Activated T-cell treated with anti-CD3 and anti-CD28 coated beads, Interleukin-2, amount 50 U/mL, for 72 hours (primary cell): ENCODE results near the gene TMCO1. TPM values are rescaled to one million over a fixed set of nuclear protein-coding genes. Genes with fewer than 3 reads are reported as not detected.
"Not testable (repeated sequence)": the region's sequence is repeated elsewhere in the genome, so short reads cannot be mapped to it uniquely, and the experiment has no call there.

Experiments
- ATAC-seq, 2 donors: fragments of 150-1000 bp; cut with Tn5 transposase; replicated peaks in 1 of 2; 2 replicates each; pipeline ENCODE4 v1.10.0; 2021; ENCODE audit warnings: moderate library complexity in 2 of 2, mild to moderate bottlenecking in 1 of 2
- DNase-seq, 2 donors: peaks; one replicate each; pipeline ENCODE4 v3.0.0; 2021 to 2022; ENCODE audit warnings: mixed read lengths in 1 of 2
- H3K27ac Mint-ChIP-seq: one replicate; pipeline ENCODE4 v1.8.0; 2022; ENCODE audit warnings: mild to moderate bottlenecking, moderate library complexity, mixed read lengths
- H3K27me3 Mint-ChIP-seq: one replicate; pipeline ENCODE4 v1.8.0; 2022; ENCODE audit warnings: low read depth, mixed read lengths
- H3K36me3 Mint-ChIP-seq, 2 donors: one replicate each; pipeline ENCODE4 v1.8.0; 2022; ENCODE audit warnings: mixed read lengths in 2 of 2, mild to moderate bottlenecking in 1 of 2; ENCODE audit not compliant: insufficient read depth in 2 of 2
- H3K4me1 Mint-ChIP-seq: one replicate; pipeline ENCODE4 v1.8.0; 2022; ENCODE audit warnings: low read depth, mixed read lengths
- H3K4me3 Mint-ChIP-seq, 2 donors: one replicate each; pipeline ENCODE4 v1.8.0; 2022; ENCODE audit warnings: mild to moderate bottlenecking in 2 of 2, mixed read lengths in 2 of 2, moderate library complexity in 2 of 2
- H3K9me3 Mint-ChIP-seq, 2 donors: one replicate each; pipeline ENCODE4 v1.8.0; 2022; ENCODE audit warnings: mixed read lengths in 2 of 2
- total RNA-seq, 2 donors: library from RNA; stranded (reverse); gene quantifications; one replicate each; pipeline ENCODE4 v1.2.3, GENCODE V29; 2022

TMCO1 gene
- total RNA-seq, 2 donors from 2014 or later: 57.3 to 68.4 TPM

DNA sequence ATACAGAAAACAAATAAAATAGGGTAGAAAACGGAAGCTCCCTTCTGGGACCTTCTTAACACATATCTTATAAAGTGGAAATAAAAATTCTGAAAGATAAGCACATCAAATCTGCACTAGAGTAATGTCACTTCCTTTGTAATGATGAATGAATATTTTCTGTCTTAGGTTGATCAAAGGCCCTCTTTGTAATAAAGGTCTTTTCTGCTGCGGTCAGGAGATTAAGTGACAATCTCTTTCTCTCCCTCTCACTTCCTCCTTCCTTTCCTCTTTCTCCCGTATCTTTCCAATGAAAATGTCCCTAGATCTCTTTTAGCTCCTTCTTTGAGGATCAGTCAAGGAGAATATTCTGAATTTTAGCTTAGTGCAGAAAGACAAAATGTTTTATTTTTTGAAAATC is 33.8 kb downstream of the TMCO1 start:
- peaks cover 0 to 4% of the 10 kb centered on the region in 2 donors for H3K36me3 Mint-ChIP-seq
- no peak overlapping the region for H3K4me3 Mint-ChIP-seq
- no peak overlapping the region for H3K27ac Mint-ChIP-seq

DNA sequence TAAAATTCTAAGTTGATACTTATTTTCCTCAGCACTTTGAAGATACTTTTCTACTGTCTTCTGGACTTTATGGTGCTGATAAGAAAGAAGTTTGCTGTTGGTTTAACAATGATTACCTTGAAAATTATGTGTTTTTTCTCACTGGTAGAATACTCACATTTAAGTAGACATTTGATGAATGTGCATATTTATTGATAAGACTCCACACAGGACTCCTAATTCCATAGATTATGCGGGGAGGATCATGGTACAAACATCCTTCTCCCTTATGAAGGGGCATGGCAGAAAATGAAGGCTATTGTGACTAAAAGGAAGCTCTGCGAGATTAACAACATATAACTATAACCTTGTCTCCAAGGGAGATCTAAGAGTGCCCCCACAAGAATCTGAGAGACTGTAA is 41.8 kb downstream of the TMCO1 start:
- ATAC-seq: no peak
- H3K36me3 Mint-ChIP-seq: peaks cover 0 to 6% of the 10 kb centered on the region in 2 donors

More for the DNA sequence above, 33.8 kb downstream of the TMCO1 start:
- Mint-ChIP-seq H3K27me3 (no peaks in the 10 kb centered on the region), H3K9me3 (no peaks in the 10 kb centered on the region), H3K4me1 (no peaks in the 10 kb centered on the region)
- DNase-seq (no peak), ATAC-seq (no peak)

DNA sequence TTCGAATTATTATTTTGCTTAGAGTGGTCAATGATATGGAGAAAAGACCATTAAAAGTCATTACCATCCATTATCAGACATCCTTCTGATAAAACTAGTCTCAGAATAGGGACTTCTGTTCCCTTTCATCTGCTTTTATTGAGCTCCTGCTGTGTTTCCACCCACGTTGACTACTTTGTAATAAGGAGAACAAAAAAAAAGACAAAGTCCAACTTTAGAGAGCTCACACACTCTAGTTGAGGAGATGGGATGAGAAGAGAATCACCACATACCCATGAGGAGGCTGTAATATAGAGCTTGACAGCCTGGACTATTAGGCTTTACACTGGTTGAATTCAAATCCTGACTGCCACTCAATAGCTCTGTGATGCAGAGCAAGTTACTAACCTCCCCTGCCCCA is 42.5 kb downstream of the TMCO1 start:
- ATAC-seq: no peak
- H3K27ac Mint-ChIP-seq: peak overlapping the region; percentile 73

More for the DNA sequence above, 41.8 kb downstream of the TMCO1 start:
- Mint-ChIP-seq H3K4me3 (no peak overlapping the region), H3K27me3 (no peaks in the 10 kb centered on the region), H3K27ac (peak overlapping the region; percentile 73), H3K9me3 (no peaks in the 10 kb centered on the region), H3K4me1 (no peaks in the 10 kb centered on the region)
- no peak for DNase-seq

DNA sequence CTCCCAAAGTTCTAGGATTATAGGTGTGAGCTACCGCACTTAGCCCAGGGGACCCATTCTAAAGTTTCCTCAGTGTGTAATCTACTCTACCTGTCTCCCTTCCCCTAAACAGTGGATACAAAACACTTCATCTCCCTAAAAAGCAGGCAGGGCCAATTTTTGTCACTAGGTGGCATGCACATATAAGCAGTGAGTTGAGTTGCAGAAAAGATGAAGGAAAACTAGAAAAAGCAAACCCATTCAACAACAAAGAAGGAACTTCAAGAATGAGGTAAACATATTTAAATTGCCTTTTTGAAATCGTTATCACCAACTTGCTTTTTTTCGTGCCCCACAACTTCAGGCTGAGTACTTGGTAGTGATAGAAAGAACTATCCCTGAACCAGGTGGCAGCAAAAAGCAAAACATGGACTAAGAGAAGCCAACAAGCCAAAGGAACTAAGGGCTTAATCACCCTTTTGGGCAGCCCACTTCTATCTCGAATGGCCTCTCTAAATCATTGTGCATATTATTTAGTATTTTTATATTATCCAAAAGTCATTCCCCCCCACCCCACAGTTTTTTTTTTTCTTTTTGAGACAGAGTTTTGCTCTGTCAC is 50.7 kb downstream of the TMCO1 start:
- DNase-seq: peak; percentile 18 to 27
- Mint-ChIP-seq H3K36me3 (no peaks in the 10 kb centered on the region), H3K9me3 (no peaks in the 10 kb centered on the region), H3K4me3 (no peak overlapping the region), H3K4me1 (no peaks in the 10 kb centered on the region), H3K27ac (no peak overlapping the region), H3K27me3 (no peaks in the 10 kb centered on the region)
- peak in 1 of 2 donors; percentile 44 for ATAC-seq

More for the DNA sequence above, 42.5 kb downstream of the TMCO1 start:
- no peaks in the 10 kb centered on the region for H3K9me3 Mint-ChIP-seq
- H3K4me1 Mint-ChIP-seq: no peaks in the 10 kb centered on the region
- no peaks in the 10 kb centered on the region for H3K27me3 Mint-ChIP-seq
- H3K36me3 Mint-ChIP-seq: peaks cover 0 to 6% of the 10 kb centered on the region in 2 donors
- no peak overlapping the region for H3K4me3 Mint-ChIP-seq
- DNase-seq: no peak

DNA sequence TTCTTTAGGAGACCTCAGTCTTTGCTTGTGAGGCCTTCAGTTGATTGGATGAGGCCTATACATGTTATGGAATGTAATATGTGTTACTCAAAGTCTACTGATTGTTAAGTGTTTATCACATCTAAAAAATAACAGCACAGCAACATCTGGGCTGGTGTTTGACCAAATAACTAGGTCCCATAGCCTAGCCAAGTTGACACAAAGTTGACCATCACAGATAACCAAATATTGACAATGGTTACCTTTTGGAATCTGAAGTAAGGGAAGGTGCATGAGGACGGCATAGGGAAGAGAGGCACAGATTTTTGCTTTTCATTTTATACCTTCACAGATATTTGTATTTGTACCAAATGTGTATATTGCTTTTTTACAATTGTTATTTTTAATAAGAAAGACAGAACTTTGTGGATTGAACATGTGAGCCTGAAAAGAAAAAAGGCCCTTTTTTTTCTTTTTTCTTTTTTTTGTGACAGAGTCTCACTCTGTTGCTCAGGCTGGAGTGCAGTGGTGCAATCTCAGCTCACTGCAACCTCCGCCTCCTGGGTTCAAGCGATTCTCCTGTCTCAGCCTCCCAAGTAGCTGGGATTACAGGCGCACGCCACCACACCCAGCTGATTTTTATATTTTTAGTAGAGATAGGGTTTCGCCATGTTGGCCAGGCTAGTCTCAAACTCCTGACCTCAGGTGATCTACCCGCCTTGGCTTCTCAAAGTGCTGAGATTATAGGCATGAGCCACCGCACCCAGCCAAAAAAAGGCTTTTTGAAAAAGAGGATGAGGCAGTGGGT is 52.2 kb downstream of the TMCO1 start:
- not testable (repeated sequence) for H3K36me3 Mint-ChIP-seq, H3K9me3 Mint-ChIP-seq, H3K4me3 Mint-ChIP-seq, H3K4me1 Mint-ChIP-seq, H3K27me3 Mint-ChIP-seq, DNase-seq, ATAC-seq, H3K27ac Mint-ChIP-seq

DNA sequence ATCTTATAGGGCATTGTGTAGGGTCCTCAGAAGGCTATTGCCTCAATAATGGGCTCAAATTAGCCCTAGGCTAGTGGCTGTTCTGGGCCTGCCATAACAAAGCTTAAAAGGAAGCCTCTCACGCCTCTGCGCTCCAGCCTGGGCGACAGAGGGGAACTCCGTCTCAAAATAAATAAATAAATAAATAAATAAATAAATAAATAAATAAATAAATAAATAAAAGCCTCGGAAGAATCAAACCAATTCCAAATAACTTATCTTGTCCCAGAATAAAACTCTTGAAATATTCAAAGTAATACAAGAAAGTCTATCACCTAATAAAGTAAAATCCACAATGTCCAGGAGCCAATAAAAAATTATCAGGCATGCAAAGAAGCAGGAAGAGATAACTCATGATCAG is 55.9 kb downstream of the TMCO1 start:
- Mint-ChIP-seq H3K4me1 (no peaks in the 10 kb centered on the region), H3K27me3 (peaks cover 8% of the 10 kb centered on the region), H3K4me3 (no peak overlapping the region), H3K27ac (no peak overlapping the region), H3K9me3 (no peaks in the 10 kb centered on the region), H3K36me3 (no peaks in the 10 kb centered on the region)
- ATAC-seq (no peak), DNase-seq (no peak)

DNA sequence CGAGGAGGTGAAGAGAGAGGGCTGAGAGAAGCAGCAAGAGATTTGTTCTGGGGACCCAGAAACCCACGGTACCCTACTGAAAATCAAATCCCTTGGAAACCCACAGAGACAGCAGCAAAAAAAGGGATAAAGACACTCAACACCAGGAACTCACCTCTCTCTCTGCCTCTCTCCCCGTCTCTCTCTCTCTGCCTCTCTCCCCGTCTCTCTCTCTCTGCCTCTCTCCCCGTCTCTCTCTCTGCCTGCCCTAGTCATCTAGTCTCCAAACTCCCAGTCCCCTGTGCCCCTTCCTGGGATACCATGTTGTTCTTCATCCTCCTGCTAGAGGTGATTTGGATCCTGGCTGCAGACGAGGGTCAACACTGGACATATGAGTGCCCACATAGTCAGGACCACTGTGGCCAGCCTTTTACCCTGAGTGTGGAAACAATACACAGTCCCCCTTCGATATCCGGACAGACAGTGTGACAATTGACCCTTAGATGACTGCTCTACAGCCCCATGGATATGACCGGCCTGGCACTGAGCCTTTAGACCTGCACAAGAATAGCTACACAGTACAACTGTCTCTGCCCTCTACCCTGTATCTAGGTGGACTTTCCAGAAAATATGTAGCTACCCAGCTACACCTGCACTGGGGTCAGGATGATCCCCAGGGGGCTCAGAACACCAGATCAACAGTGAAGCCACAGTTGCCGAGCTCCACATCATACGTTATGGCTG is 60.5 kb downstream of the TMCO1 start:
- no peaks in the 10 kb centered on the region for H3K36me3 Mint-ChIP-seq
- H3K4me3 Mint-ChIP-seq: no peak overlapping the region
- DNase-seq (no peak), ATAC-seq (no peak)
- H3K4me1 Mint-ChIP-seq: no peaks in the 10 kb centered on the region
- H3K9me3 Mint-ChIP-seq: no peaks in the 10 kb centered on the region
- peaks cover 12% of the 10 kb centered on the region for H3K27me3 Mint-ChIP-seq
- H3K27ac Mint-ChIP-seq: no peak overlapping the region

DNA sequence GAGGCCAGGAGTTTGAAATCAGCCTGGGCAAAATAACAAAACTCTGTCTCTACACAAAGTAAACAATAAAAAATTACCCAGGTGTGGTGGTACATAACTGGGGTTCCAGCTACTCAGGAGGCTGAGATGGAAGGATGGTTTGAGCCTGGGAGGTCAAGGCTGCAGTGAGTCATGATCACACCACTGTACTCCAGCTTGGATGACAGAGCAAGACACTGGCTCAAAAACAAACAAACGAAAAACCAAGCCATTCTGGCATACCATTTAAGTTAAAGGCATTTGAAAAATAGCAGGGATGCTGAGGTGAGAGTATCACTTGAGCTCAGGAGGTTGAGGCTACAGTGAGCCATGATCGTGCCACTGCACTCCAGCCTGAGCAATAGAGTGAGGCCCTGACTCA is 65.0 kb downstream of the TMCO1 start:
- Mint-ChIP-seq H3K9me3 (no peaks in the 10 kb centered on the region), H3K4me1 (peaks cover 7% of the 10 kb centered on the region), H3K27ac (no peak overlapping the region), H3K36me3 (no peaks in the 10 kb centered on the region), H3K27me3 (peaks cover 12% of the 10 kb centered on the region), H3K4me3 (no peak overlapping the region)
- DNase-seq: no peak
- no peak for ATAC-seq

DNA sequence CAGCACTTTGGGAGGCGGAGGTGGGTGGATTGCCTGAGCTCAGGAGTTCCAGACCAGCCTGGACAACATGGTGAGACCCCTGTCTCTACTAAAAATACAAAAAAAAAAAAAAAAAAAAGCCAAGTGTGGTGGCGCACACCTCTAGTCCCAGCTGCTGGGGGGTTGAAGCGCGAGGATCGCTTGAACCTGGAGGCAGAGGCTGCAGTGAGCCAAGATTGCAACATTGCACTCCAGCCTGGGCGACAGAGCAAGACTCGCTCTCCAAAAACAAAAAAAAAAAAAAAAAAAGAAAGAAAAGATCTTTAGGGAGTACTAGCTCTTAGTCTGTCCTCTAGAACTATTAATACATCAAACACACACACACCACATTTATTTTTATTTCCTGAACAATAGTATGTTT is 66.7 kb downstream of the TMCO1 start:
- ATAC-seq, H3K27me3 Mint-ChIP-seq, H3K36me3 Mint-ChIP-seq, DNase-seq, H3K9me3 Mint-ChIP-seq, H3K4me3 Mint-ChIP-seq: not testable (repeated sequence)
- Mint-ChIP-seq H3K4me1 (peaks cover 12% of the 10 kb centered on the region), H3K27ac (peak overlapping the region; percentile 60)

DNA sequence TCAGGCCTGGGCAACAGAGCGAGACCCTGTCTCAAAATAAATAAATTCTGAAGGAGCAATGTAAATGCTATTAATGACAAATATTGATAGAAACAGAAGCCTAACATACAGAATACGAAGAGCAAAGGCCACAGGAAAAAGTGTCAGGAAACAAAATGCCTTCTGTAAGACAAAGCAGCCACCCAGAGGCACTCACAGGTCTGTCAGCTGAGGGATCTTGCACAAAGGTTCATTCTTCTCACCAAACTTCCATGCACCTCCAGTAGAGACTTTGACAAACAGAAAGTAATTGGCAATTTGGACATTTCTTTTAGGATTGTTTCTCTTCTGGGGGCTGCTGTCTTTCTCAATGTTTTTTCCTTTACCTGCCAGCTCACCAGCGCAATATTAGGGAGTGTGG is 69.1 kb downstream of the TMCO1 start:
- Mint-ChIP-seq H3K27me3 (no peaks in the 10 kb centered on the region), H3K9me3 (no peaks in the 10 kb centered on the region), H3K4me1 (peaks cover 26% of the 10 kb centered on the region), H3K27ac (no peak overlapping the region), H3K36me3 (peaks cover 0 to 2% of the 10 kb centered on the region in 2 donors), H3K4me3 (peak overlapping the region; percentile 44 to 99)
- no peak for DNase-seq
- ATAC-seq: no peak

DNA sequence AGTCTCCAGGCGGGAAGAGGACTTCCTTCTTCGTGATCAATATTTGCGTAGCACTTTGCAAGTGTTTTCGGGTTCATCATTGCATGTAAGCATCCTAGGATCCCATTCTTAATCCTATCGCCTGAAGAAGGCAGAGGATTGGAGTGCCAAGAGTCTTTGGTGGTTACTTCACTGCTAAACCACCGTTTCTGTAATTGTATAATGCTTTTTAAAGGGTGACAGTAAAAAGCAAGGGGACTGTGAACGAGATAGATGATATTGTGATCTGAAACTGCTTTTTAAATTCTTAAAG is 70.0 kb downstream of the TMCO1 start:
- ATAC-seq (no peak), DNase-seq (no peak)
- peaks cover 2% of the 10 kb centered on the region in 2 donors for H3K36me3 Mint-ChIP-seq
- H3K4me3 Mint-ChIP-seq: peak overlapping the region; percentile 98 to 99
- peak overlapping the region; percentile 79 for H3K27ac Mint-ChIP-seq
- no peaks in the 10 kb centered on the region for H3K27me3 Mint-ChIP-seq
- H3K9me3 Mint-ChIP-seq: no peaks in the 10 kb centered on the region
- H3K4me1 Mint-ChIP-seq: peaks cover 26% of the 10 kb centered on the region

DNA sequence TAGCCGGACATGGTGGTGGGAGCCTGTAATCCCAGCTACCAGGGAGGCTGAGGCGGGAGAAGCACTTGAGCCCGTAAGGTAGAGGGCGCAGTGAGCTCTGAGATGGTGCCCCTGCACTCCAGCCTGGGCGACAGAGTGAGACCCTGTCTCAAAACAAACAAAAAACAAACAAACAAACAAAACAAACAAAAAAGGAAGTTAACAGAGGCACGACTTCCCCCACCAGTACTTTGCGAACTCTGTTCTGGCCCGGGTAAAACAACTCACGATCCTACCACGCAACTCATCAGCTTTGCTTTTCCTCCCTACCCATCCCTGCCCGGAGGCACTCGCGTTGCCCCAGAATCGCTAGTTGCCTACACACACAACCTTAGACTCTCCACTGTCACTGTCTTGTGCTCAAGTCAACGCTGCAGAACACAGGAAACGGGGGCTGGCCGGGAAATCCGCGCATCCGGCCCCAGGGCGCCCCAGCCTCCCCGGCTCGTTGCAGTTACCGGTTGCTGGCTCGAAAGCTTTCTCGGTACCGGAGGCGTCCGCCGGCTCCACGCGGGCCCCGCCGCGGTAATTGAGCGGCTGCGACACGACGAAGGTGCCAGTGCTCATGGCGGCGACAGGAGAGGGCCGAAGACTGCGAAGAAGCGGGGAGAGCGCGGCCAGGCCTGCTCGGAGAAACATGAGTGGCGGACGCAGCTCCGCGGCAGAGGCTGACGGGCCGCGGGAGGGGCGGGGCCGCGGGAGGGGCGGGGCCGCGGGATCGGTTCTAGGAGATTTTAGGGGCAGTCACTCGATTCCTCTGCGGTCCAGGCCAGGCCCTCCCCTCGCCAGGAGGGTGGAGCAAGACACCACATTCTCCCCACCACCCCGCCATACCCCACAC is 70.5 kb downstream of the TMCO1 start, which contains the start of gene ALDH9A1:
TSS of gene ALDH9A1 (minus strand) at position 682 of the 880 bp plus-strand sequence. CDS start at position 678, 4 bp downstream.
- peak within 1 kb of the TSS; percentile 79 for H3K27ac Mint-ChIP-seq
- no peaks in the 10 kb centered on the region for H3K9me3 Mint-ChIP-seq
- peak within 1 kb of the TSS; percentile 98 to 99 for H3K4me3 Mint-ChIP-seq
- H3K36me3 Mint-ChIP-seq: peaks cover 3 to 8% of the 10 kb centered on the region in 2 donors
- DNase-seq (peak; percentile 89 to 90), ATAC-seq (peak; percentile 93)
- peaks cover 26% of the 10 kb centered on the region for H3K4me1 Mint-ChIP-seq
- H3K27me3 Mint-ChIP-seq: no peaks in the 10 kb centered on the region
